GM10266 (cell line): ENCODE measurements around the gene RBM15.

ENCODE experiments used
- DNase-seq: peaks from one replicate; pipeline ENCODE4 v3.0.0; 2012; ENCODE audit errors: extremely low spot score
- TF ChIP-seq, protein P1 (sequence below): IDR thresholded peaks from 2 replicates; pipeline ENCODE4 v1.5.1; 2012; ENCODE audit warnings: mild to moderate bottlenecking, low read depth; ENCODE audit not compliant: control insufficient read depth, insufficient read depth; ENCODE audit errors: missing control alignments

Gene RBM15

DNA sequence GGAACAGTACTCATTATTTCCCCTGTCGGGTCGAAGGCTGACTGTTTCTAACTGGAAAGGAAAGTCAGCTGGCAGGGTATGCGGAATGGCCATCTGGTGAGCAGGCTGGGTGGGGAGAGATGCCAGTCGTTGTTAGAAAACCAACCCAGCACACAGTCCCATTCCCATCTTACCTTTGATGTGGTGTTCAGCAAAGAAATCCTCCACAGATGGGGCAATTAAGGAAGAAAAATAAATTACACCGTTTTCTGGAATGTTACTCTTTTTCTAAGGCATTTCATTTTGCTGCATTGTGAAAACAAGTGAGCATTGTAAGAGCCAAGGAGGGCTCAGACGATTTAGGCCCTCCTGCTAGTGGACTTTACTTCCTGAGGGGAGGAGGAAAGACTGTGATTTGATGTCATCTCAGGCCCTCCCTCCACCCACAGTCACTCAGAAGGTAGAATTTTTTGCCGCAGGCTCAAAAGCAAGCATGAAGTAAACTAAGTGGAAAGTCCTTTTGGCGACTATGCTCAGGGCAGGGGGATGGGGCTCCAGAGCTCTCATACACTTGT, 51.6 kb downstream of the RBM15 start, which contains the start of gene SLC16A4:
Gene SLC16A4, minus strand, starts transcription at position 335 of the 554 bp plus-strand sequence. CDS start 1,703 bp downstream, outside the sequence.
- TF ChIP-seq, protein P1, sequence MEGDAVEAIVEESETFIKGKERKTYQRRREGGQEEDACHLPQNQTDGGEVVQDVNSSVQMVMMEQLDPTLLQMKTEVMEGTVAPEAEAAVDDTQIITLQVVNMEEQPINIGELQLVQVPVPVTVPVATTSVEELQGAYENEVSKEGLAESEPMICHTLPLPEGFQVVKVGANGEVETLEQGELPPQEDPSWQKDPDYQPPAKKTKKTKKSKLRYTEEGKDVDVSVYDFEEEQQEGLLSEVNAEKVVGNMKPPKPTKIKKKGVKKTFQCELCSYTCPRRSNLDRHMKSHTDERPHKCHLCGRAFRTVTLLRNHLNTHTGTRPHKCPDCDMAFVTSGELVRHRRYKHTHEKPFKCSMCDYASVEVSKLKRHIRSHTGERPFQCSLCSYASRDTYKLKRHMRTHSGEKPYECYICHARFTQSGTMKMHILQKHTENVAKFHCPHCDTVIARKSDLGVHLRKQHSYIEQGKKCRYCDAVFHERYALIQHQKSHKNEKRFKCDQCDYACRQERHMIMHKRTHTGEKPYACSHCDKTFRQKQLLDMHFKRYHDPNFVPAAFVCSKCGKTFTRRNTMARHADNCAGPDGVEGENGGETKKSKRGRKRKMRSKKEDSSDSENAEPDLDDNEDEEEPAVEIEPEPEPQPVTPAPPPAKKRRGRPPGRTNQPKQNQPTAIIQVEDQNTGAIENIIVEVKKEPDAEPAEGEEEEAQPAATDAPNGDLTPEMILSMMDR = no peak
- no peak for DNase-seq

DNA sequence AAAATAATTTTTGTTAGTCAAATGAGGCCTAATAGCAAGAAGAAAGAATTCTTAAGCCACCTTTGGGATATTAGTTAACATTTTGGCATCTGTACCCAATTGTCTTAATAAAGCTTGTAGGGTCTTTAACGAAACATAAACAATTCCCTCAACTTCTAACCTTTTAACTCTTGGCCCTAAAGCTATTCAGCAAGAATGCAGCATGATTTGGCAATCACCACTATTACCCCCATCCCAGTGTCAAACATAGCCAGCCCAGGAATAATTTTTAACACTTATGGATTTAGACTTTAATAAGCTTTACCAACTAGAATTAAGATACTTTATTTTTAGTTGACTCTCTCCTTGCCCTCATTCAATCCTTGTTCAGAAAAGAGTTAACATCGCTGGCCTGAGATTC, 54.1 kb downstream of the RBM15 start:
- no peak for DNase-seq
- TF ChIP-seq, protein P1 = no peak

DNA sequence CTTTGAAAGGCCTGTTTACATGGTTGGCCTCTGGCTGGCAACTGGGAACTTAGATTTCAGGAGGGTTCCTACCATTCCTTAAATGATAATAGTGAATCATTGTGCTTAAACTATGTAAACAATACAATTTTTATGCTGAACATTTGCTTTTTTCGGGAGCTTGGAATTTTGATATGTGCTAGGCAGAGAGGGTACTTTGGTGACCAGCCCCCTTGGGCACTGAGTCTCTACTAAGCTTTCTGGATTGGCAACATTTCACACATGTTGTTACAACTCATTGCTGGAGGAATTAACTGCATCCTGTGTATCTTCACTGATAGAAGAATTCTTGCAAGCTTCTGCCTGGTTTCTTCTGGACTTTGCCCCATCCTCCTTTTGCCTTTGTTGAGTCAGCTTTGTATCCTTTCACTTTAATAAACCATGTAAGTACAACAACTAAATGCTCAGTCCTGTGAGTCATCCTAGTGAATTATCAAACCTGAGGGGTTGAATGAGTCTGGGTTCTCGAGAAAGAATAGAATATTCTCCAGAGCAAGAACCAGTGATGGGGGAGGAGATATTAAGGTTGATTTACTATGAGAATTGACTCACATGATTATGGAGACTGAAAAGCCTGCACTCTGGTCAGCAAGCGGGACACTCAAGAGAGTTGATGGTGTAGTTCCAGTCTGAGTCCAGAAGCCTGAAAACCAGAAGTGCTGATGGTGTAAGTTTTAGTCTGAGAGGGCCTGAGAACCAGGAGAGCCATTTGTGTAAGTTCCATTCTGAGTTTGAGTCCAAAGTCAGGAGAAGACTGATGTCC, 54.7 kb downstream of the RBM15 start:
- DNase-seq = no peak
- TF ChIP-seq, protein P1 = no peak

DNA sequence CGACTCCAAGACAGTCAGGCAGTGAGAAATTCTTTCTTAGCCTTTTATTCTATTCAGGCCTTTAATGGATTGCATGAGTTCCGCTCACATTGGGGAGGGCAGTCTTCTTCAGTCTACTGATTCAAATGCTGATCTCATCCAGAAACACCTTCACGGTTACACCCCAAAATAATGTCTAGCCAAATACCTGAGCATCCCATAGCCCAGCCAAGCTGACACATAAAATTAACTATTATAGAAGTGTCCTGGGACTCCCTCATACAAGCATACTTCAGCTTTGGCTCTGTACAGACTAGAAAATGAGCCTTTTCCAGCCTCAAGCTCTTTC, 55.3 kb downstream of the RBM15 start:
- TF ChIP-seq, protein P1 = no peak

More for the DNA sequence above, 55.3 kb downstream of the RBM15 start:
- no peak for DNase-seq
